Suprapubic skin (tissue), 4 donors: ENCODE results near the gene LTBP2. TPM values are rescaled to one million over a fixed set of nuclear protein-coding genes. Genes with fewer than 3 reads are reported as not detected.

ENCODE experiments used
- DNase-seq, 2 donors: peaks; one replicate each; pipeline ENCODE4 v3.0.0-alpha.2; 2019; ENCODE audit warnings: low spot score in 2 of 2
- H3K27ac ChIP-seq: fragments of 200-600 bp; sonication (generic); one replicate; pipeline ENCODE4 v1.5.1; 2019
- H3K27me3 ChIP-seq: fragments of 200-600 bp; sonication (generic); one replicate; pipeline ENCODE4 v1.5.1; 2019
- H3K36me3 ChIP-seq: fragments of 200-600 bp; sonication (generic); one replicate; pipeline ENCODE4 v1.5.1; 2019
- H3K4me1 ChIP-seq: fragments of 200-600 bp; sonication (generic); one replicate; pipeline ENCODE4 v1.5.1; 2019
- H3K4me3 ChIP-seq: fragments of 200-600 bp; sonication (generic); one replicate; pipeline ENCODE4 v1.5.1; 2019; ENCODE audit warnings: mild to moderate bottlenecking
- H3K9me3 ChIP-seq: fragments of 200-600 bp; sonication (generic); one replicate; pipeline ENCODE4 v1.5.1; 2019
- EP300 ChIP-seq: sonication (generic); formaldehyde crosslinking; IDR thresholded peaks from one replicate; pipeline ENCODE4 v1.6.1; 2017; ENCODE audit warnings: antibody characterized with exemption
- POLR2A ChIP-seq, 2 donors: fragments of 450-650 bp; IDR thresholded peaks; one replicate each; pipeline ENCODE4 v1.6.1; 2017; ENCODE audit warnings: antibody characterized with exemption in 2 of 2, mild to moderate bottlenecking in 2 of 2, moderate library complexity in 2 of 2
- POLR2AphosphoS5 ChIP-seq, 3 donors: sonication (generic); formaldehyde crosslinking; IDR thresholded peaks; one replicate each; pipeline ENCODE4 v1.6.1; 2017; ENCODE audit warnings: antibody characterized with exemption in 3 of 3
- WGBS: methylation state at CpG from one replicate; pipeline ENCODE4 v1.1.5; 2018; 5-methylcytosine and 5-hydroxymethylcytosine counted together
- total RNA-seq, 4 donors: library from RNA; depleted of rRNA; stranded (reverse); fragments of >200 nt; gene quantifications; one replicate each; pipeline ENCODE4 v1.1.0, GENCODE V29; 2016
- TF ChIP-seq, protein P1 (sequence below), 2 donors: fragments of 200-600 bp in 1 of 2; fragments of 450-650 bp in 1 of 2; sonication (generic) in 1 of 2; IDR thresholded peaks; one replicate each; pipeline ENCODE4 v1.5.1; 2016 to 2019; ENCODE audit warnings: antibody characterized with exemption in 2 of 2, mild to moderate bottlenecking in 1 of 2, moderate library complexity in 1 of 2

Gene LTBP2
- total RNA-seq, 4 donors from 2014 or later: 19.6 to 36.0 (median 26.2) TPM

DNA sequence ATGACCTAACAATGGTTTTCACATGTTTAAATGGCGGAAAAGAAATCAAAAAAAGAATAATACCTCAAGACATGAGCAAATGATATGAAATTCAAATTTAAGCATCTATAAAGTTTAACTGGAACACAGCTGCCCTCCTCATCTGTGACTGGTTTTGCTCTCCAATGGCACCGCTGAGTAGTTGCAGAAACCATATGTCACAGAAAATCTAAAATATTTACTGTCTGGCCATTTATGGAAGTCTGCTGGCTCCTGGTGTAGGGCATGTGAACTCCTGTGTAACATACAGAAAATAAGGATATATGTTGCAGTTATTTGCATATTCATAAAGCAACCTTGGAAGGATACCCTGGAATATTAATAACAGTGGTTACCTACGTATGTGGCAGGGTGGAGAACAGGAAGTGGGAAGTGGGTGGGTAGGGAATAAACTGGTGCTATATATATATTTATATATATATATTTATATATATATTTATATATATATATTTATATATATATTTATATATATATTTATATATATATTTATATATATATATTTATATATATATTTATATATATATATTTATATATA is 48.4 kb downstream of the LTBP2 start:
- Histone ChIP-seq H3K27me3 (no peaks in the 10 kb centered on the region), H3K4me1 (peaks cover 44% of the 10 kb centered on the region), H3K4me3 (no peak overlapping the region), H3K27ac (no peak overlapping the region), H3K36me3 (no peaks in the 10 kb centered on the region), H3K9me3 (no peaks in the 10 kb centered on the region)
- 74% methylated on average over 3 of the region's 3 CpGs for WGBS
- TF ChIP-seq, protein P1, sequence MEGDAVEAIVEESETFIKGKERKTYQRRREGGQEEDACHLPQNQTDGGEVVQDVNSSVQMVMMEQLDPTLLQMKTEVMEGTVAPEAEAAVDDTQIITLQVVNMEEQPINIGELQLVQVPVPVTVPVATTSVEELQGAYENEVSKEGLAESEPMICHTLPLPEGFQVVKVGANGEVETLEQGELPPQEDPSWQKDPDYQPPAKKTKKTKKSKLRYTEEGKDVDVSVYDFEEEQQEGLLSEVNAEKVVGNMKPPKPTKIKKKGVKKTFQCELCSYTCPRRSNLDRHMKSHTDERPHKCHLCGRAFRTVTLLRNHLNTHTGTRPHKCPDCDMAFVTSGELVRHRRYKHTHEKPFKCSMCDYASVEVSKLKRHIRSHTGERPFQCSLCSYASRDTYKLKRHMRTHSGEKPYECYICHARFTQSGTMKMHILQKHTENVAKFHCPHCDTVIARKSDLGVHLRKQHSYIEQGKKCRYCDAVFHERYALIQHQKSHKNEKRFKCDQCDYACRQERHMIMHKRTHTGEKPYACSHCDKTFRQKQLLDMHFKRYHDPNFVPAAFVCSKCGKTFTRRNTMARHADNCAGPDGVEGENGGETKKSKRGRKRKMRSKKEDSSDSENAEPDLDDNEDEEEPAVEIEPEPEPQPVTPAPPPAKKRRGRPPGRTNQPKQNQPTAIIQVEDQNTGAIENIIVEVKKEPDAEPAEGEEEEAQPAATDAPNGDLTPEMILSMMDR (IDR thresholded peaks at IDR 0.05): no peak
- TF ChIP-seq EP300: no peak
- no peak for TF ChIP-seq POLR2A (IDR thresholded peaks at IDR 0.05)
- no peak for DNase-seq

DNA sequence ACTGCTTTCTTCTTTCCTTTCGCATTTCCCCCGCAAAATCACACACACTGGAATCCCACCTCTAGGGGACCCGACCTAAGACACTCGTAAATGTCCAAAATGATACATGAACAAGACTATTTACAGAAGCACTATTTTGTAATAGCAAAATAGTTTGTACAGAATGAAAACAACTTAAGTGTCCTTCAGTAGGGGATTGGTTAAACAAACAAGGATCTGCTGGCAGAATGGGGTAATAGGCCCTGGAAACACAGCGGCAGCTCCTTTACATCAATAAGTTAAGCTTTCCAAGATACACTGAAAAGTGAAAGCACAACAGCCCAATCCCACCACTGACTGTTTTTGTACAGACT is 48.8 kb downstream of the LTBP2 start:
- WGBS: 72% methylated on average over 5 of the region's 5 CpGs
- no peaks in the 10 kb centered on the region for H3K36me3 ChIP-seq
- H3K27me3 ChIP-seq: no peaks in the 10 kb centered on the region
- no peak overlapping the region for H3K4me3 ChIP-seq
- no peaks in the 10 kb centered on the region for H3K9me3 ChIP-seq
- DNase-seq: no peak
- H3K27ac ChIP-seq: no peak overlapping the region
- TF ChIP-seq EP300 (no peak), POLR2A (IDR thresholded peaks at IDR 0.05) (no peak), POLR2AphosphoS5 (IDR thresholded peaks at IDR 0.05) (no peak)
- TF ChIP-seq, protein P1 (IDR thresholded peaks at IDR 0.05): no peak
- peaks cover 40% of the 10 kb centered on the region for H3K4me1 ChIP-seq

DNA sequence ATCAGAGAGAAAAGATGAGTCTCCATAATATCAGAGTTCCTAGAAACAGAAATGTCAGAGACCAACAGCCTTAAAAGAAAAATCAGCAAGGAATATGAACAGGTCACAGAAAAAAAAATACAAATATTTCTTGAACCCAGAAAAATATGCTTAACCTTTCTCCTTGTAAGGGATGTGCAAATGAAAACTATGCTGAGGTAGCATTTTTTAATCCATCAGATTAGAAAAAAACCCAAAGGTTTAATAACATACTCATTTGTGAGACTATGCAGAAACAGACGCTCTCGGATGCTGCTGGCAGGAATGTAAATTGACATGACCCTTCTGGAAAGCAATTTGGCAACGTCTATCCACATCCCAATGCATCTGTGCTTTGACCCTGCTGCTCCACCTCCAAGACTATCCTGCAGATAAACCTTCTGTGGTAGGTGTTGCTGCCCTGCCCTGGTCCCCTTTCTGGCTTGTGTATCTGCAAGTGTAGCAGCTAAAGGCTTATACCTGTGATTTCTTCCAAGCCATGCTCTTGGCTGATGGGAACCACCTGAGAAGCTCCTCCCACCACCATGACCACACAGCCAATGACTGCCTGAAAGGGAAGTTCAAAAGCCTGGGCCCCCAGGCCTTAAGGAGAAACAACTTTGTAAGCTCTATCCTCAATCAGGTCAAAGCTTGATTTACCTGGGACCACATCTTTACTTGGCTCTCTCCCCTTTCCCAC is 49.4 kb downstream of the LTBP2 start:
- Histone ChIP-seq H3K4me3 (no peak overlapping the region), H3K36me3 (no peaks in the 10 kb centered on the region), H3K9me3 (no peaks in the 10 kb centered on the region), H3K27ac (no peak overlapping the region), H3K27me3 (no peaks in the 10 kb centered on the region), H3K4me1 (peaks cover 35% of the 10 kb centered on the region)
- 21% methylated on average over 3 of the region's 3 CpGs for WGBS
- no peak for TF ChIP-seq EP300
- TF ChIP-seq, protein P1 (IDR thresholded peaks at IDR 0.05): no peak
- TF ChIP-seq POLR2A (IDR thresholded peaks at IDR 0.05): no peak
- TF ChIP-seq POLR2AphosphoS5 (IDR thresholded peaks at IDR 0.05): no peak
- DNase-seq: no peak

DNA sequence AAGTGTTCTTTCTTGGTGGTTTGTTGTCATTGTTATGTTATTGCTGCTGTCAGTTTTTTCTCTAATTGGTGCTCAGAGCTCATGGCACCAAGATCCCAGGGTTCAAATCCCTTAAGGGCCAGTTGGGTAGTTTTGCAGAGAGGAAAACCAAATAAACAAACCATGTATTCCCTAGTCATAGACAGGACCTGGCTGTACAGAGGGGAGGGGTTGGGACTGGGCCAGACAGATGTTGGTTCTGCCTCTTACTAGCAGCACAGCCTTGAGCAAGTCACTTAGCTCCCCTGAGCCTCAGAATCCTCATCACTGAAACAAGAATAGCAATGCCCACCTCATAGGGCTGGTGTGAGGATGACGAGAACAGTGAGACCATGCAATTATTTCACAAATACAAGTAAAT is 53.4 kb downstream of the LTBP2 start:
- Histone ChIP-seq H3K4me3 (no peak overlapping the region), H3K27ac (no peak overlapping the region), H3K27me3 (no peaks in the 10 kb centered on the region), H3K4me1 (peaks cover 8% of the 10 kb centered on the region), H3K9me3 (no peaks in the 10 kb centered on the region), H3K36me3 (no peaks in the 10 kb centered on the region)
- DNase-seq: no peak
- WGBS: 83% methylated on average over 1 of the region's 1 CpG
- TF ChIP-seq EP300 (no peak), POLR2A (IDR thresholded peaks at IDR 0.05) (no peak), POLR2AphosphoS5 (IDR thresholded peaks at IDR 0.05) (no peak)
- TF ChIP-seq, protein P1 (IDR thresholded peaks at IDR 0.05): no peak

DNA sequence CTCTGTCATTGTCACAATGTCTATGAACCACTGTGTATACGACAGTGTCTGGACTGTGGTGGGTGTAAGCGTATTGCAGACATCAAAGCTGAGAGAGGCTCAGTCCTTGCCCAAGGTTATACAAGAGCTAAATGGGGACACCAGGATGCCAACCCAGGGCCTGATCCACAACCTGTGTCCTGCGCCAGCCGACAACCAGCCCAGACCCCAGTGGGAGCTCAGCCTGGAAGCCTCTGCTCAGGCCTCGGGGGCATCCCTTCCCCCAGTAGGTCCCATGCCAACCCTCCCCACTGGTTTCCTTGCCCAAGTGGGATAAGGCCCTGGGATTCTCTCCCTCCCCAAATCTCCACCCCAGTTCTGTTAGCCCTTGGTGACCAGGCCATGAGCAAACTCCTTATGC is 54.3 kb downstream of the LTBP2 start:
- Histone ChIP-seq H3K9me3 (no peaks in the 10 kb centered on the region), H3K4me3 (no peak overlapping the region), H3K27me3 (no peaks in the 10 kb centered on the region), H3K4me1 (peaks cover 10% of the 10 kb centered on the region), H3K36me3 (no peaks in the 10 kb centered on the region), H3K27ac (no peak overlapping the region)
- WGBS: 77% methylated on average over 2 of the region's 5 CpGs
- DNase-seq: no peak
- TF ChIP-seq, protein P1 (IDR thresholded peaks at IDR 0.05): no peak
- no peak for TF ChIP-seq EP300
- no peak for TF ChIP-seq POLR2A (IDR thresholded peaks at IDR 0.05)
- TF ChIP-seq POLR2AphosphoS5 (IDR thresholded peaks at IDR 0.05): no peak
